Caco-2 (cell line): Measurements from ENCODE around the gene GZMB. TPM values are rescaled to one million over a fixed set of nuclear protein-coding genes. Genes with fewer than 3 reads are reported as not detected.

Experiments
- BruUV-seq: library from RNA; stranded (reverse); fragments of 400-500 nt; replicated peaks from 2 replicates; lab custom pipeline; 2021; lab: Mats Ljungman, UMichigan
- CTCF ChIA-PET: fragments of 300-600 bp; sonication (Branson Sonifier 250); formaldehyde crosslinking; loops from one replicate; lab custom pipeline; 2022; ENCODE audit warnings: antibody characterized with exemption; lab: Charles Lee
- POLR2A ChIA-PET: fragments of 300-600 bp; sonication (Branson Sonifier 250); formaldehyde crosslinking; loops from one replicate; lab custom pipeline; 2022; ENCODE audit warnings: antibody characterized with exemption; lab: Charles Lee
- DNase-seq, 2 experiments: peaks; one replicate each; pipeline versions ENCODE4 v3.0.0 to v3.0.0-alpha.2; 2020 to 2022
- H3K27me3 ChIP-seq: replicated peaks from 2 replicates; pipeline ENCODE4 v1.6.0; 2011; ENCODE audit warnings: low read length; ENCODE audit not compliant: control insufficient read depth, insufficient read depth
- H3K36me3 ChIP-seq: 2 replicates; pipeline ENCODE4 v1.5.1; 2011; ENCODE audit warnings: low read length; ENCODE audit not compliant: control insufficient read depth, insufficient read depth
- H3K4me1 ChIP-seq: fragments of 250-450 bp; sonication (Bioruptor Pico); 2 replicates; pipeline ENCODE4 v1.5.1; 2020; ENCODE audit warnings: mild to moderate bottlenecking
- H3K4me3 ChIP-seq: 2 replicates; pipeline ENCODE4 v1.5.1; 2011; ENCODE audit warnings: low read depth, mild to moderate bottlenecking, control low read depth, low read length
- H3K9me3 ChIP-seq: fragments of 250-450 bp; sonication (Bioruptor Pico); 2 replicates; pipeline ENCODE4 v1.5.1; 2020; ENCODE audit warnings: mild to moderate bottlenecking, moderate library complexity
- H3K27ac Mint-ChIP-seq: one replicate; pipeline ENCODE4 v1.8.0; 2022; ENCODE audit warnings: mixed read lengths; ENCODE audit not compliant: unreplicated experiment
- H3K27me3 Mint-ChIP-seq: one replicate; pipeline ENCODE4 v1.8.0; 2022; ENCODE audit warnings: mixed read lengths; ENCODE audit not compliant: insufficient read depth, unreplicated experiment
- H3K36me3 Mint-ChIP-seq: one replicate; pipeline ENCODE4 v1.8.0; 2022; ENCODE audit warnings: mild to moderate bottlenecking, mixed read lengths; ENCODE audit not compliant: insufficient read depth, unreplicated experiment
- H3K4me1 Mint-ChIP-seq: one replicate; pipeline ENCODE4 v1.8.0; 2022; ENCODE audit warnings: low read depth, mixed read lengths; ENCODE audit not compliant: unreplicated experiment
- H3K4me3 Mint-ChIP-seq: one replicate; pipeline ENCODE4 v1.8.0; 2022; ENCODE audit warnings: mild to moderate bottlenecking, moderate library complexity, mixed read lengths; ENCODE audit not compliant: unreplicated experiment
- H3K9me3 Mint-ChIP-seq: one replicate; pipeline ENCODE4 v1.8.0; 2022; ENCODE audit warnings: mixed read lengths; ENCODE audit not compliant: unreplicated experiment
- intact Hi-C: fragments of 100-400 bp; cut with micrococcal nuclease; formaldehyde crosslinking; loops from one replicate; pipeline ENCODE4 v1.10.0; 2022; ENCODE audit not compliant: unreplicated experiment
- total RNA-seq: library from RNA; stranded (reverse); gene quantifications from 2 replicates; pipeline ENCODE4 v1.2.3, GENCODE V29; 2022
- TF ChIP-seq, protein P1 (sequence below), 2 experiments: fragments of 200-600 bp in 1 of 2; IDR thresholded peaks; 1 replicate in 1 of 2; 2 replicates in 1 of 2; pipeline versions ENCODE4 v1.5.1 to v1.8.0; 2011 to 2022; ENCODE audit warnings: antibody characterized with exemption in 1 of 2, control low read depth in 1 of 2, inconsistent platforms in 1 of 2, low read depth in 1 of 2, low read length in 1 of 2, mild to moderate bottlenecking in 1 of 2, moderate library complexity in 1 of 2; ENCODE audit not compliant: insufficient read depth in 1 of 2, severe bottlenecking in 1 of 2, unreplicated experiment in 1 of 2

GZMB gene
- total RNA-seq, 1 experiment from 2014 or later = not detected

DNA sequence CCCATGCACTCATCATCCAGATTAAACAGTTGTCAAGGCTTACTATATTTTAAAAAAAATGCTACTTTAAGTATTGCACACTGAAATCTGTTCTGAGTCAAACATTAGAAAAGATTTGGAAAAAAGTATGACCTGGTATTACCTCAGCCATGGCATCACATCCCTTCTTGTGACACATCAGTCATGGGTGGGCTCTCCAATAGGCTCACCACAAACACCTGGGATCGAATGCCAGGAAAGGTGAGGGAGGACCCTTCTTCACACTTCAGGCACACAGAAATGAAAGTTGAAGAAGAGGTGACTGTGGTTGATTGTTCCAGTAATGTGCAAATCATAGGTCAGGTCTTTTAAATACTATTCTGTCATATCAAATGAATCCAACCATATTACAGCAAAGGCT lies 36.6 kb upstream of the GZMB start:
- H3K36me3 Mint-ChIP-seq = no peaks in the 10 kb centered on the region
- Histone ChIP-seq H3K27me3 (no peaks in the 10 kb centered on the region), H3K4me1 (no peaks in the 10 kb centered on the region), H3K36me3 (no peaks in the 10 kb centered on the region), H3K9me3 (no peaks in the 10 kb centered on the region), H3K4me3 (no peak overlapping the region)
- no peak overlapping the region for H3K4me3 Mint-ChIP-seq
- H3K9me3 Mint-ChIP-seq = no peaks in the 10 kb centered on the region
- H3K27me3 Mint-ChIP-seq = peaks cover 16% of the 10 kb centered on the region
- H3K27ac Mint-ChIP-seq = no peak overlapping the region
- TF ChIP-seq, protein P1, sequence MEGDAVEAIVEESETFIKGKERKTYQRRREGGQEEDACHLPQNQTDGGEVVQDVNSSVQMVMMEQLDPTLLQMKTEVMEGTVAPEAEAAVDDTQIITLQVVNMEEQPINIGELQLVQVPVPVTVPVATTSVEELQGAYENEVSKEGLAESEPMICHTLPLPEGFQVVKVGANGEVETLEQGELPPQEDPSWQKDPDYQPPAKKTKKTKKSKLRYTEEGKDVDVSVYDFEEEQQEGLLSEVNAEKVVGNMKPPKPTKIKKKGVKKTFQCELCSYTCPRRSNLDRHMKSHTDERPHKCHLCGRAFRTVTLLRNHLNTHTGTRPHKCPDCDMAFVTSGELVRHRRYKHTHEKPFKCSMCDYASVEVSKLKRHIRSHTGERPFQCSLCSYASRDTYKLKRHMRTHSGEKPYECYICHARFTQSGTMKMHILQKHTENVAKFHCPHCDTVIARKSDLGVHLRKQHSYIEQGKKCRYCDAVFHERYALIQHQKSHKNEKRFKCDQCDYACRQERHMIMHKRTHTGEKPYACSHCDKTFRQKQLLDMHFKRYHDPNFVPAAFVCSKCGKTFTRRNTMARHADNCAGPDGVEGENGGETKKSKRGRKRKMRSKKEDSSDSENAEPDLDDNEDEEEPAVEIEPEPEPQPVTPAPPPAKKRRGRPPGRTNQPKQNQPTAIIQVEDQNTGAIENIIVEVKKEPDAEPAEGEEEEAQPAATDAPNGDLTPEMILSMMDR (IDR thresholded peaks at IDR 0.05; ENCODE audit: insufficient read depth in 1 of 2, low read depth in 1 of 2, low read length in 1 of 2, severe bottlenecking in 1 of 2, unreplicated experiment in 1 of 2) = no peak
- BruUV-seq = no TSS peak
- intact Hi-C loops = no loop called here
- ChIA-PET CTCF (no interaction called here), POLR2A (no interaction called here)
- H3K4me1 Mint-ChIP-seq = no peaks in the 10 kb centered on the region
- DNase-seq = no peak

DNA sequence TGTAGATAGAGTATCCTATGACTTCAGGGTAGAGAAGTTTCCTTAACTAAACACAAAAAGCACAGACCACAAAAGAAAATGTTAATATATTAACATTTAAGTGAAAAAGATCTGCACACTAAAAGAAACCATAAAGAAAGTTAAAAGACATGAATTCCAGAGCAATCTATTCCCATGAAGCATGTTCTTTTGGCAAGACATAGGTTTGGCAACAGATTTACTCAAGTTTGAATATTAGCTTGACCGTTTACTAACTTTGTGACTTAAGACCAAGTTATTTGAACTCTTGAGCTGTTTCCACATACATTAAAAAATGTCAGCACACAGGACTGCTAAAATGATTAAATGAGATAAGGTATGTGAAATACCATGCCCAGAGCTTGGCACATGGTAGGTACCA lies 35.7 kb upstream of the GZMB start:
- TF ChIP-seq, protein P1 (IDR thresholded peaks at IDR 0.05; ENCODE audit: insufficient read depth in 1 of 2, low read depth in 1 of 2, low read length in 1 of 2, severe bottlenecking in 1 of 2, unreplicated experiment in 1 of 2) = no peak
- ChIA-PET CTCF (no interaction called here), POLR2A (no interaction called here)
- Histone ChIP-seq H3K9me3 (no peaks in the 10 kb centered on the region), H3K27me3 (no peaks in the 10 kb centered on the region), H3K4me1 (no peaks in the 10 kb centered on the region), H3K36me3 (no peaks in the 10 kb centered on the region), H3K4me3 (no peak overlapping the region)
- no peaks in the 10 kb centered on the region for H3K9me3 Mint-ChIP-seq
- no peaks in the 10 kb centered on the region for H3K4me1 Mint-ChIP-seq
- H3K4me3 Mint-ChIP-seq = no peak overlapping the region
- peaks cover 15% of the 10 kb centered on the region for H3K27me3 Mint-ChIP-seq
- intact Hi-C loops = no loop called here
- BruUV-seq = no TSS peak
- no peak overlapping the region for H3K27ac Mint-ChIP-seq
- DNase-seq = no peak
- H3K36me3 Mint-ChIP-seq = no peaks in the 10 kb centered on the region

DNA sequence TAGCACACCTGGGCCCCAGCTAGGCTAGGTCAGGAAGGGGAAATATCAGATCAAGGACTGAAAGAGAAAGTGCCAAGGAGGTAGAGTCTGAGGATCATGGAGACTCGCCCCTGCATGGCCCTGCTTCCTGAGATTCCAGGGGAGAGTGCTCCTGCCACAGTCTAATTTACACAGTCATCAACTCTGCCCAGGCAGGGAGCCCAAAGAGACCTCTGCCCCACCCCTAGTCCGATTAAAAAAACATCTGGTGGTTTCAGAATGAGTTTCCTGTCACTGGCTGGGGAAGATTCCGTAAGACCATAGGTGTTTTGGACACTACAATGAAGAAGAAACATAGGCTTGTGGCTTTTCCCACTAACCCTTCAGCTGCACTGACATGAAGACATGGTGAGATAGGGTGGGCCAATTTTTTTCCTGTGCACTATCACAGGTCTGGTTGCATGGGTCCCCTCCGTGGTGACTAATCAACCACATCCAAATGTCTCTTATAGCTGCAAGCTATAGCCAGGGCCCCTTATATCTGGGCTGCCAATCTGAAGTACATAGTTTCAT lies 31.5 kb upstream of the GZMB start:
- Mint-ChIP-seq H3K4me3 (no peak overlapping the region), H3K27ac (no peak overlapping the region), H3K27me3 (peaks cover 13% of the 10 kb centered on the region), H3K36me3 (no peaks in the 10 kb centered on the region), H3K9me3 (no peaks in the 10 kb centered on the region), H3K4me1 (no peaks in the 10 kb centered on the region)
- H3K4me3 ChIP-seq = no peak overlapping the region
- no peaks in the 10 kb centered on the region for H3K4me1 ChIP-seq
- CTCF ChIA-PET = no interaction called here
- H3K27me3 ChIP-seq = no peaks in the 10 kb centered on the region; the same call in 1 of the 2 replicates
- no peak for DNase-seq
- no peaks in the 10 kb centered on the region for H3K9me3 ChIP-seq
- TF ChIP-seq, protein P1 (IDR thresholded peaks at IDR 0.05; ENCODE audit: insufficient read depth in 1 of 2, low read depth in 1 of 2, low read length in 1 of 2, severe bottlenecking in 1 of 2, unreplicated experiment in 1 of 2) = no peak
- intact Hi-C loops = no loop called here
- no peaks in the 10 kb centered on the region for H3K36me3 ChIP-seq
- no TSS peak for BruUV-seq
- POLR2A ChIA-PET = no interaction called here
